ENCODE data around the gene EFNA1. TPM values are rescaled to one million over a fixed set of nuclear protein-coding genes. Genes with fewer than 3 reads are reported as not detected.
"Not testable (repeated sequence)": the region's sequence is repeated elsewhere in the genome, so short reads cannot be mapped to it uniquely, and the experiment has no call there.

Gene EFNA1
- total RNA-seq, 2 donors from 2014 or later = 3.6 to 5.0 TPM

DNA sequence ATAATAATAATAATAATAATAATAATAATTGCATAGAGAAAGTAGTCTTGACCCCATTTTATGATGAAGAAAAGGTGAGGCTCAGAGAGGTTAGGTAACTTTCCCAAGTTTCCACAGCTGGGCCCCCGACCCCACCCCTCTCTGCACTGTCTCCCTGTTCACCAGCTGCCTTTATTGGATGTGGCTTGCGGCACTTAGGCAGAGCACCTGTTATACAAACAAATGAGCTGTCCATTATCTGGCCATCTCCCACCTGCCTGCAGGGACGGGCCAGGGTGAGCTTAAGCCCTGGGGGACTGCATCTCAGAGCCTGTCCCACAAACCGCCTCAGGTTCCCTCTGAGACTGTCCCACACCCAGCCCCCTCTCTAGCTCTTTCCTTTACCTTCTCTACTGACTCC, 10.1 kb upstream of the EFNA1 start:
- Mint-ChIP-seq H3K27me3 (ENCODE audit: insufficient read depth) (peaks cover 55% of the 10 kb centered on the region), H3K36me3 (ENCODE audit: low read depth) (no peaks in the 10 kb centered on the region), H3K4me3 (no peak overlapping the region), H3K9me3 (no peaks in the 10 kb centered on the region), H3K27ac (no peak overlapping the region), H3K4me1 (peaks cover 2% of the 10 kb centered on the region)
- H3K4me1 ChIP-seq (ENCODE audit: control insufficient read depth, insufficient read depth, low read length) = no peaks in the 10 kb centered on the region
- 75 to 77% methylated on average over 4 of the region's 4 CpGs for WGBS, 2 experiments (ENCODE audit: insufficient coverage in 1 of 2, insufficient read length in 1 of 2)
- H3K9ac ChIP-seq (ENCODE audit: extremely low read depth, low read length, poor library complexity, severe bottlenecking) = no peak overlapping the region
- no peak overlapping the region for H3K4me3 ChIP-seq (ENCODE audit: low read length)
- H3K27me3 ChIP-seq (ENCODE audit: control insufficient read depth, insufficient read depth, low read length, poor library complexity, severe bottlenecking) = peaks cover 12% of the 10 kb centered on the region
- H3K9me3 ChIP-seq (ENCODE audit: control insufficient read depth, low read length) = no peaks in the 10 kb centered on the region
- H3K27ac ChIP-seq (ENCODE audit: low read depth, low read length) = no peak overlapping the region
- DNase-seq = no peak
- no peaks in the 10 kb centered on the region for H3K36me3 ChIP-seq (ENCODE audit: control insufficient read depth, insufficient read depth, low read length)
- no peak for TF ChIP-seq CTCF (conservative IDR thresholded peaks at IDR 0.05)

DNA sequence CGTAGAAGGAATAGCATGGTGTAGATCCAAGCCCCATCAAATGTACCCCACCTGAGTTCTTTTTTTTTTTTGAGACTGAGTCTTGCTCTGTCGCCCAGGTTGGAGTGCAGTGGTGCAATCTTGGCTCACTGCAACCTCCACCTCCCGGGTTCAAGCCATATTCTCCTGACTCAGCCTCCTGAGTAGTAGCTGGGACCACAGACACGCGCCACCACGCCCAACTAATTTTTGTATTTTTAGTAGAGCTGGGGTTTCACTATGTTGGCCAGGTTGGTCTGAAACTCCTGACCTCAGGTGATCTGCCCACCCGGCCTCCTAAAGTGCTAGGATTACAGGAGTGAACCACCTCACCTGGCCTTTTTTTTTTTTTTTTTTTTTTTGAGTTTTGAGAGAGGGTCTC, 9.6 kb upstream of the EFNA1 start:
- H3K9ac ChIP-seq (ENCODE audit: extremely low read depth, low read length, poor library complexity, severe bottlenecking); H3K4me1 Mint-ChIP-seq; H3K36me3 Mint-ChIP-seq (ENCODE audit: low read depth); H3K4me1 ChIP-seq (ENCODE audit: control insufficient read depth, insufficient read depth, low read length); H3K27ac Mint-ChIP-seq; H3K4me3 Mint-ChIP-seq; H3K27ac ChIP-seq (ENCODE audit: low read depth, low read length); H3K4me3 ChIP-seq (ENCODE audit: low read length); H3K9me3 Mint-ChIP-seq; H3K36me3 ChIP-seq (ENCODE audit: control insufficient read depth, insufficient read depth, low read length); DNase-seq; H3K9me3 ChIP-seq (ENCODE audit: control insufficient read depth, low read length): not testable (repeated sequence)
- peaks cover 60% of the 10 kb centered on the region for H3K27me3 Mint-ChIP-seq (ENCODE audit: insufficient read depth)
- WGBS, 2 experiments (ENCODE audit: insufficient coverage in 1 of 2, insufficient read length in 1 of 2) = 90 to 91% methylated on average over 6 to 7 of the region's 7 CpGs
- H3K27me3 ChIP-seq (ENCODE audit: control insufficient read depth, insufficient read depth, low read length, poor library complexity, severe bottlenecking) = peaks cover 16% of the 10 kb centered on the region

DNA sequence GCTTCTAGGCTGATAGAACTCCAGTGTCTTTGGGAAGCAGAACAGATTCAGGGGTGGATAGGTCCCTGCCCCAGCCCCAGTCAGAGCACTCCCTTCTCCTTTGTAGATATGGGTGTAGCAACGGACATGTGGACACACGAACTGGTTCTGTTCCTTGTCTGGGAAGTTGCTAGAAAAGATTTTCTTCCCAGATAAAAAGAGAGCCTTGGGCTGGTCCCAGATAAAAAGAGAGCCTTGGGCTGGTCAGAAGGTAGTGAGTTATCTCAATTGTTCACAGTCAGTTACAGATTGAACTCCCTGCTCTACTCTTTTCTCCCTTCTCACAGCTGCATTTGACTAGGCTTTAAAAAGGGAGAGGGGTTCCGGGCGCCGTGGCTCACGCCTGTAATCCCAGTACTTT, 7.4 kb upstream of the EFNA1 start:
- Histone ChIP-seq H3K36me3 (ENCODE audit: control insufficient read depth, insufficient read depth, low read length) (no peaks in the 10 kb centered on the region), H3K4me1 (ENCODE audit: control insufficient read depth, insufficient read depth, low read length) (no peaks in the 10 kb centered on the region), H3K27ac (ENCODE audit: low read depth, low read length) (no peak overlapping the region), H3K27me3 (ENCODE audit: control insufficient read depth, insufficient read depth, low read length, poor library complexity, severe bottlenecking) (peaks cover 36% of the 10 kb centered on the region), H3K9ac (ENCODE audit: extremely low read depth, low read length, poor library complexity, severe bottlenecking) (no peak overlapping the region), H3K4me3 (ENCODE audit: low read length) (no peak overlapping the region), H3K9me3 (ENCODE audit: control insufficient read depth, low read length) (no peaks in the 10 kb centered on the region)
- 89% methylated on average over 6 of the region's 6 CpGs; no CpG with 5 or more reads in 1 of the 2 experiments for WGBS, 2 experiments (ENCODE audit: insufficient coverage in 1 of 2, insufficient read length in 1 of 2)
- H3K27me3 Mint-ChIP-seq (ENCODE audit: insufficient read depth) = peaks cover 80% of the 10 kb centered on the region
- DNase-seq = no peak
- H3K4me1 Mint-ChIP-seq = peaks cover 4% of the 10 kb centered on the region
- no peak overlapping the region for H3K27ac Mint-ChIP-seq
- no peak overlapping the region for H3K4me3 Mint-ChIP-seq
- TF ChIP-seq CTCF (conservative IDR thresholded peaks at IDR 0.05) = no peak
- H3K9me3 Mint-ChIP-seq = no peaks in the 10 kb centered on the region
- no peaks in the 10 kb centered on the region for H3K36me3 Mint-ChIP-seq (ENCODE audit: low read depth)

GRCh38 chr1:155121249-155121648, 6.4 kb upstream of the EFNA1 start:
- H3K4me1 ChIP-seq (ENCODE audit: control insufficient read depth, insufficient read depth, low read length) = no peaks in the 10 kb centered on the region
- peaks cover 7% of the 10 kb centered on the region for H3K4me1 Mint-ChIP-seq
- H3K27me3 ChIP-seq (ENCODE audit: control insufficient read depth, insufficient read depth, low read length, poor library complexity, severe bottlenecking) = peaks cover 46% of the 10 kb centered on the region
- H3K9me3 ChIP-seq (ENCODE audit: control insufficient read depth, low read length) = no peaks in the 10 kb centered on the region
- no peak overlapping the region for H3K27ac Mint-ChIP-seq
- H3K9ac ChIP-seq (ENCODE audit: extremely low read depth, low read length, poor library complexity, severe bottlenecking) = no peak overlapping the region
- H3K36me3 ChIP-seq (ENCODE audit: control insufficient read depth, insufficient read depth, low read length) = no peaks in the 10 kb centered on the region
- H3K27me3 Mint-ChIP-seq (ENCODE audit: insufficient read depth) = peaks cover 86% of the 10 kb centered on the region
- no peaks in the 10 kb centered on the region for H3K9me3 Mint-ChIP-seq
- no peak overlapping the region for H3K27ac ChIP-seq (ENCODE audit: low read depth, low read length)
- no peak for TF ChIP-seq CTCF (conservative IDR thresholded peaks at IDR 0.05)
- no peak for DNase-seq
- no peaks in the 10 kb centered on the region for H3K36me3 Mint-ChIP-seq (ENCODE audit: low read depth)
- 86 to 91% methylated on average over 2 of the region's 2 CpGs for WGBS, 2 experiments (ENCODE audit: insufficient coverage in 1 of 2, insufficient read length in 1 of 2)
- no peak overlapping the region for H3K4me3 Mint-ChIP-seq
- H3K4me3 ChIP-seq (ENCODE audit: low read length) = no peak overlapping the region

Measured in endodermal cell (in vitro differentiated cells).